Nephron progenitor cell (in vitro differentiated cells): ENCODE data around the gene LPP.

Source experiments
- DNase-seq: peaks from one replicate; pipeline ENCODE4 v3.0.0; 2021
- H3K27ac Mint-ChIP-seq: 2 replicates; pipeline ENCODE4 v1.8.0; 2021; ENCODE audit warnings: mild to moderate bottlenecking, moderate library complexity, mixed read lengths
- H3K27me3 Mint-ChIP-seq: 2 replicates; pipeline ENCODE4 v1.8.0; 2021; ENCODE audit warnings: mild to moderate bottlenecking, low read depth, mixed read lengths; ENCODE audit not compliant: poor library complexity
- H3K36me3 Mint-ChIP-seq: 2 replicates; pipeline ENCODE4 v1.8.0; 2021; ENCODE audit warnings: low read depth, mixed read lengths
- H3K4me1 Mint-ChIP-seq: 2 replicates; pipeline ENCODE4 v1.8.0; 2021; ENCODE audit warnings: mixed read lengths
- H3K4me3 Mint-ChIP-seq: 2 replicates; pipeline ENCODE4 v1.8.0; 2021; ENCODE audit warnings: mild to moderate bottlenecking, moderate library complexity, mixed read lengths
- H3K9me3 Mint-ChIP-seq: 2 replicates; pipeline ENCODE4 v1.8.0; 2021; ENCODE audit warnings: mild to moderate bottlenecking, moderate library complexity, mixed read lengths
- TF ChIP-seq, protein P1 (sequence below): fragments of 200-600 bp; sonication (generic); IDR thresholded peaks from 2 replicates; pipeline ENCODE4 v1.5.0; 2021; ENCODE audit warnings: antibody characterized with exemption

Gene LPP, protein sequence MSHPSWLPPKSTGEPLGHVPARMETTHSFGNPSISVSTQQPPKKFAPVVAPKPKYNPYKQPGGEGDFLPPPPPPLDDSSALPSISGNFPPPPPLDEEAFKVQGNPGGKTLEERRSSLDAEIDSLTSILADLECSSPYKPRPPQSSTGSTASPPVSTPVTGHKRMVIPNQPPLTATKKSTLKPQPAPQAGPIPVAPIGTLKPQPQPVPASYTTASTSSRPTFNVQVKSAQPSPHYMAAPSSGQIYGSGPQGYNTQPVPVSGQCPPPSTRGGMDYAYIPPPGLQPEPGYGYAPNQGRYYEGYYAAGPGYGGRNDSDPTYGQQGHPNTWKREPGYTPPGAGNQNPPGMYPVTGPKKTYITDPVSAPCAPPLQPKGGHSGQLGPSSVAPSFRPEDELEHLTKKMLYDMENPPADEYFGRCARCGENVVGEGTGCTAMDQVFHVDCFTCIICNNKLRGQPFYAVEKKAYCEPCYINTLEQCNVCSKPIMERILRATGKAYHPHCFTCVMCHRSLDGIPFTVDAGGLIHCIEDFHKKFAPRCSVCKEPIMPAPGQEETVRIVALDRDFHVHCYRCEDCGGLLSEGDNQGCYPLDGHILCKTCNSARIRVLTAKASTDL

DNA sequence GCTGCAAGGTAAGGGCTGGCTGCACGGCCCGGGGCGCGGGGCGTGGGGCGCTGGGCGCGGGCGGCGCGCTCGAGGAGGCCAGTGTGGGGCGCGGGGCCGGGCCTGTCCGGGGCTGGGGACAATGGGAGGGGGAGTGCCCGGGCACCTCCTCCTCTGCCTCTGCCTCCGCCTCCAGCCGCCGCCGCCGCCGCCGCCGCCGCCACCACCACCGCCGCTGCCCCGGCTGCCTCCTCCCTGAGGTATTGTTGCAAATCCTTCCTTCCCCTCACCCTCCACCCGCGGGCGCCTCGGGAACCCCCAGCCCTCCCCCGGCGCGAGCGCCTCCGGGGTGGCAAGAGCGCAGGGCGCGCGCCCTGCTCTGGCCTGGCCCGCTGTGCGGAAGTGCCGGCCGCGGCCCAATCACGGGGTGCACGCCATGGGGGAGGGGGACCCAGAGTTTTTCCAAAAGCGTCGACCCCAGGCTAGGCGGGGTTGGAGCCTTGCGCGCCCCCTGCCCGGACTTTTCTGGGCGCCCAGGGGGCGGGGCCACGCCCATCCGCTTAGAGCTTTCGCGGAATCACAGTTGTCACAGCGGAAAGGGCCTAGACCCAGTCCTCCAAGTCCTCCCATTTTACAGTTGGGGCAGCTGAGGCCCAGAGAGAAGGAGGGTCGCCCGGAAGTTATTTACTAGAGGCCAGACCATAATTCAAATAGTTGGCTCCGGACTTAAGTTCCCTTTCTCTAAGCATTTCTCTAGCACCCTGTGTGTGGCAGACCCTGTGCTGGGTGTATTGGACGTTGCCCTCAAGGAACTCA, at the start of gene LPP:
LPP (plus strand) TSS at position 144 of the 795 bp plus-strand sequence. CDS start 251,964 bp downstream, outside the sequence.
- Mint-ChIP-seq H3K4me1 (peaks cover 63% of the 10 kb centered on the region), H3K27ac (peak within 1 kb of the TSS; percentile 95), H3K36me3 (no peaks in the 10 kb centered on the region), H3K27me3 (no peaks in the 10 kb centered on the region), H3K4me3 (peak within 1 kb of the TSS; percentile 99), H3K9me3 (no peaks in the 10 kb centered on the region)
- TF ChIP-seq, protein P1, sequence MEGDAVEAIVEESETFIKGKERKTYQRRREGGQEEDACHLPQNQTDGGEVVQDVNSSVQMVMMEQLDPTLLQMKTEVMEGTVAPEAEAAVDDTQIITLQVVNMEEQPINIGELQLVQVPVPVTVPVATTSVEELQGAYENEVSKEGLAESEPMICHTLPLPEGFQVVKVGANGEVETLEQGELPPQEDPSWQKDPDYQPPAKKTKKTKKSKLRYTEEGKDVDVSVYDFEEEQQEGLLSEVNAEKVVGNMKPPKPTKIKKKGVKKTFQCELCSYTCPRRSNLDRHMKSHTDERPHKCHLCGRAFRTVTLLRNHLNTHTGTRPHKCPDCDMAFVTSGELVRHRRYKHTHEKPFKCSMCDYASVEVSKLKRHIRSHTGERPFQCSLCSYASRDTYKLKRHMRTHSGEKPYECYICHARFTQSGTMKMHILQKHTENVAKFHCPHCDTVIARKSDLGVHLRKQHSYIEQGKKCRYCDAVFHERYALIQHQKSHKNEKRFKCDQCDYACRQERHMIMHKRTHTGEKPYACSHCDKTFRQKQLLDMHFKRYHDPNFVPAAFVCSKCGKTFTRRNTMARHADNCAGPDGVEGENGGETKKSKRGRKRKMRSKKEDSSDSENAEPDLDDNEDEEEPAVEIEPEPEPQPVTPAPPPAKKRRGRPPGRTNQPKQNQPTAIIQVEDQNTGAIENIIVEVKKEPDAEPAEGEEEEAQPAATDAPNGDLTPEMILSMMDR = no peak
- peak; percentile 81 for DNase-seq

DNA sequence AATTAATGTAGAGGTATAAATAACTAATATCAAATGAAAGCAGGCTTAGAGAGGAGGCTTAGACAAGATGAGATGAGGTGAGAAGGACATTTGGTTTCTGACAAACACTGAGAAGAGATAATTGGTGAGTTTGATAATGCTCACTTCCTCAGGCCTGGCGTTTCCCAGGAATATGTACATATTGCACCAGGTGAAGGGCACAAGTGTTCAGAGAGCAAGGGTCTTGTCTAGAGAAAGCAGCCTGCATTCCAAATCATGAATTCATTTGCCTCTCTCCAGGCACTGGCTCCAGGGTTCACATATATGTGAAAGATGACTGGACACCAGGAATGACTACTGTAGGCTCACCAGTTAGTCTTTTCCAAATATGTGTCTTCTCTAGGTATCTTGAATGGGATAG, 48.0 kb upstream of the LPP start:
- Mint-ChIP-seq H3K36me3 (no peaks in the 10 kb centered on the region), H3K27me3 (peaks cover 11% of the 10 kb centered on the region), H3K4me3 (no peak overlapping the region), H3K9me3 (peaks cover 4% of the 10 kb centered on the region), H3K27ac (no peak overlapping the region), H3K4me1 (peaks cover 16% of the 10 kb centered on the region)
- TF ChIP-seq, protein P1 = no peak
- no peak for DNase-seq

DNA sequence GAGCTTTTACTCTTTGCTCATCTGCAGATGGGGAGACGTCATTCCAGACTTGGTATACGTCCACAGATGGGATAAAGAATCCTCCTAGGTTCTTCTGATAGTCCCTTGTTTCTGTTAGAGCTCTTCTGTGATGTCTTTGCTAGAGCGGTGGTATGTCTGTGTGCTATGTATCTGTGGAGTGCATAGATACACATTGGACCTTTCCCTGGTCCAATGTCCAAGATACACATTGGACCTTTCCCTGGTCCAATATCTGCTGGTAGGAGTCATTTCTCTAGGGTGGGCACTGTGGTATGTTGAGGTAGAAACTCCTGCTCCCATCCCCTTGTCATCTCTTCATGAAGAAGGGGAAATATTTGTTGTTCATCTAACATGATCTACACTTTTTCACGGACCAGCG, 47.5 kb upstream of the LPP start:
- H3K36me3 Mint-ChIP-seq = no peaks in the 10 kb centered on the region
- no peak overlapping the region for H3K27ac Mint-ChIP-seq
- no peak for DNase-seq

DNA sequence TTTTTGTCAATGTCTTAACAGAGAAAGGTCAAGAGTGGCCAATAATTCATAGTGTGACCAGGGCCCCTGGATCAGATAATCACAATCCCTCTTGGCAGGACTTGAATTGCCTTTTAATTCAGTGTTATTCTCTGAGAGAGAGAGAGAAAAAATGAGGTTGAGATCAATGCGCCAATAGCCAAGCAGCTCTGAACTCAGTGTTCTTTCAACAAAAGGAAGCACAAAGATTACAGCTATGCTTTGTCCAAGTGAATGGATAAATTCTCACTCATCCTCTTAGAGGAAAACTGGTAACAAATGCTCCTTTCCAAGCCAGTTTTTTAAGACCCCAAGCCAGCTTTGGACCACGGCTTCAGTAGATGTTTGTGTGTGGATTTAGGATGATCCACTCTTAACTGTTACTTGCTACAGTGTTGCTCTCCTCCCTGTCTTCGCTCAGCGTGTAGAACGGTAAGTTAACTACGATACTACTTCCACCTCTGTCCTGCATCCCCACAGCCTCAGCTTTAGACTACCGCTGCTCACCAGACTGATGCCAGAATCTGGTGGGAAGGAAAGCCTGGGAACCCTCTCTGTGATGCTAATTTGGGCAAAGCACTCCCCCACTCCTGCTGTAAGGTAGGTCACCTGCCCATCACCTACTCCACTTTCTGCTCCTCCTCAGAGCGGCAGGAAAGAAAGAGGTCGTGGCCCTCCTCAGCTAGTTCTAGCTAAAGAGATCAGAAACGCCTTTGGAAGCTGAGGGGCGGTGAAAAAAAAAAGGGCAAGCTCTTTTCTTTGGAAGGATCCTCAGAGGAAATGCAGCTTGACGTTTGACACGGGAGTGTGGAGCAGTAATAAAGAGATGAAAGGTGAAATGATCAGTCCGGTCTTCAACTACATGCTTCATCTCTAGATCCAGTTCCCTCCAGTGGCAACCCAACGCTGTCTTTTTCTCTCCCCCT, 46.8 kb upstream of the LPP start:
- DNase-seq = no peak
- TF ChIP-seq, protein P1 = no peak
- H3K27me3 Mint-ChIP-seq = peaks cover 13% of the 10 kb centered on the region
- peak overlapping the region; percentile 39 for H3K4me3 Mint-ChIP-seq
- peaks cover 16% of the 10 kb centered on the region for H3K4me1 Mint-ChIP-seq
- no peaks in the 10 kb centered on the region for H3K36me3 Mint-ChIP-seq
- H3K9me3 Mint-ChIP-seq = no peaks in the 10 kb centered on the region
- H3K27ac Mint-ChIP-seq = peak overlapping the region; percentile 58

More for the DNA sequence above, 47.5 kb upstream of the LPP start:
- TF ChIP-seq, protein P1 = no peak
- Mint-ChIP-seq H3K9me3 (peaks cover under 1% of the 10 kb centered on the region), H3K4me1 (peaks cover 16% of the 10 kb centered on the region), H3K27me3 (peaks cover 15% of the 10 kb centered on the region), H3K4me3 (no peak overlapping the region)

DNA sequence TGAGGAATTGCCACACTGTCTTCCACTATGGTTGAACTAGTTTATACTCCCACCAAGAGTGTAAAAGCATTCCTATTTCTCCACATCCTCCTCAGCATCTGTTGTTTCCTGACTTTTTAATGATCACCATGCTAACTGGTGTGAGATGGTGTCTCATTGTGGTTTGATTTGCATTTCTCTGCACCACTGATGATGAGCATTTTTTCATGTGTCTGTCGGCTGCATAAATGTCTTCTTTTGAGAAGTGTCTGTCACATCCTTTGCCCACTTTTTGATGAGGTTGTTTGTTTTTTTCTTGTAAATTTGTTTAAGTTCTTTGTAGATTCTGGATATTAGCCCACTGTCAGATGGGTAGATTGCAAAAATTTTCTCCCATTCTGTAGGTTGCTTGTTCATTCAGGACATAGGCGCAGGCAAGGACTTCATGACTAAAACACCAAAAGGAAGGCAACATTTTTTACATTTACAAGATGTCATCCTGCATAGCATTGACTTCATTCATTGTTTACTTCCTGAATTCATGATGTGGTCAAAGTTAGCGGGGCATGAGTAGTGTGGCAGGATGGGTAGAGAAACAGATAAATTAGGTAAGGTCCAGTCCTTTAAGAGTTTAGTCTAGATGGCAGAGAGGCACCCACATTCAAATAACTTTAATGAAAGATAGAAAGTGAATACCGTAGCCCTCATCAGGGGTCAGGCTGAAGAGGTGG, 45.1 kb upstream of the LPP start:
- Mint-ChIP-seq H3K27me3 (peaks cover 9% of the 10 kb centered on the region), H3K9me3 (no peaks in the 10 kb centered on the region), H3K4me3 (no peak overlapping the region), H3K36me3 (no peaks in the 10 kb centered on the region), H3K27ac (no peak overlapping the region), H3K4me1 (peaks cover 16% of the 10 kb centered on the region)
- TF ChIP-seq, protein P1 = no peak
- no peak for DNase-seq
